GM23248 (cell line): Measurements from ENCODE around the gene ISCU. TPM values are rescaled to one million over a fixed set of nuclear protein-coding genes. Genes with fewer than 3 reads are reported as not detected.
"Not testable (repeated sequence)": the region's sequence is repeated elsewhere in the genome, so short reads cannot be mapped to it uniquely, and the experiment has no call there.

Experiments used
- DNase-seq: peaks from one replicate; pipeline ENCODE4 v3.0.0-alpha.2; 2015
- H2AFZ ChIP-seq: fragments of 200-600 bp; sonication (generic); 2 replicates; pipeline ENCODE4 v1.6.1; 2016; ENCODE audit warnings: antibody characterized with exemption
- H3F3A ChIP-seq: fragments of 200-600 bp; sonication (generic); 2 replicates; pipeline ENCODE4 v1.6.1; 2016; ENCODE audit warnings: mild to moderate bottlenecking, antibody characterized with exemption, mixed run types; ENCODE audit not compliant: insufficient read depth
- H3K27ac ChIP-seq: fragments of 200-600 bp; sonication (generic); 2 replicates; pipeline ENCODE4 v1.5.1; 2016; ENCODE audit warnings: mild to moderate bottlenecking
- H3K27me3 ChIP-seq: fragments of 200-600 bp; sonication (generic); replicated peaks from 2 replicates; pipeline ENCODE4 v1.6.1; 2016; ENCODE audit warnings: mild to moderate bottlenecking; ENCODE audit not compliant: insufficient read depth
- H3K36me3 ChIP-seq: fragments of 200-600 bp; sonication (generic); 2 replicates; pipeline ENCODE4 v1.6.1; 2016; ENCODE audit warnings: low read depth, mild to moderate bottlenecking
- H3K4me1 ChIP-seq: fragments of 200-600 bp; sonication (generic); 2 replicates; pipeline ENCODE4 v1.6.1; 2016; ENCODE audit warnings: mild to moderate bottlenecking; ENCODE audit not compliant: insufficient read depth
- H3K4me2 ChIP-seq: fragments of 200-600 bp; sonication (generic); one replicate; pipeline ENCODE4 v1.6.1; 2016; ENCODE audit warnings: mild to moderate bottlenecking; ENCODE audit not compliant: unreplicated experiment
- H3K4me3 ChIP-seq: fragments of 200-600 bp; sonication (generic); 2 replicates; pipeline ENCODE4 v1.5.1; 2016; ENCODE audit warnings: mild to moderate bottlenecking
- H3K79me2 ChIP-seq: fragments of 200-600 bp; sonication (generic); 2 replicates; pipeline ENCODE4 v1.6.1; 2016; ENCODE audit warnings: mild to moderate bottlenecking; ENCODE audit not compliant: insufficient read depth
- H3K9ac ChIP-seq: fragments of 200-600 bp; sonication (generic); 2 replicates; pipeline ENCODE4 v1.6.1; 2016; ENCODE audit warnings: mild to moderate bottlenecking
- H3K9me2 ChIP-seq: fragments of 200-600 bp; sonication (generic); 2 replicates; pipeline ENCODE4 v1.6.1; 2016; ENCODE audit warnings: mixed run types, mild to moderate bottlenecking, moderate library complexity; ENCODE audit not compliant: insufficient read depth
- H3K9me3 ChIP-seq: fragments of 200-600 bp; sonication (generic); one replicate; pipeline ENCODE4 v1.6.1; 2017; ENCODE audit warnings: low read depth
- H4K20me1 ChIP-seq: fragments of 200-600 bp; sonication (generic); 2 replicates; pipeline ENCODE4 v1.6.0; 2016; ENCODE audit not compliant: insufficient read depth
- EZH2 ChIP-seq: fragments of 200-600 bp; sonication (generic); IDR thresholded peaks from 2 replicates; pipeline ENCODE4 v1.6.1; 2018; ENCODE audit warnings: antibody characterized with exemption, mild to moderate bottlenecking; ENCODE audit not compliant: insufficient read depth, poor library complexity, severe bottlenecking
- EZH2phosphoT487 ChIP-seq: fragments of 200-600 bp; sonication (generic); IDR thresholded peaks from 2 replicates; pipeline ENCODE4 v1.6.1; 2018; ENCODE audit warnings: antibody characterized with exemption, moderate library complexity, mild to moderate bottlenecking, low read depth; ENCODE audit not compliant: insufficient read depth
- whole genome bisulfite sequencing, 2 experiments: methylation state at CpG; one replicate each; pipeline ENCODE4 v1.1.6; 2015 to 2017; ENCODE audit warnings: low lambda C conversion rate in 2 of 2, low coverage in 1 of 2; ENCODE audit errors: missing lambda C conversion rate in 2 of 2; 5-methylcytosine and 5-hydroxymethylcytosine counted together
- in situ Hi-C: fragments of 300-500 bp; cut with MboI; formaldehyde crosslinking; loops from 2 replicates; pipeline ENCODE4 v1.15.0; 2020
- polyA plus RNA-seq: library from polyadenylated mRNA; unstranded; fragments of >200 nt; fragmentation: Nextera tagmentation; extraction: Ambion mirVana; gene quantifications from 2 replicates; pipeline ENCODE4 v1.2.1, GENCODE V29; 2016
- total RNA-seq: library from RNA; depleted of rRNA; stranded (reverse); fragments of >200 nt; shearing (Covaris generic); gene quantifications from 2 replicates; pipeline ENCODE4 v1.2.3, GENCODE V29; 2014

Gene ISCU
- total and polyA plus RNA-seq, 2 experiments from 2014 or later: 159 to 237 TPM

DNA sequence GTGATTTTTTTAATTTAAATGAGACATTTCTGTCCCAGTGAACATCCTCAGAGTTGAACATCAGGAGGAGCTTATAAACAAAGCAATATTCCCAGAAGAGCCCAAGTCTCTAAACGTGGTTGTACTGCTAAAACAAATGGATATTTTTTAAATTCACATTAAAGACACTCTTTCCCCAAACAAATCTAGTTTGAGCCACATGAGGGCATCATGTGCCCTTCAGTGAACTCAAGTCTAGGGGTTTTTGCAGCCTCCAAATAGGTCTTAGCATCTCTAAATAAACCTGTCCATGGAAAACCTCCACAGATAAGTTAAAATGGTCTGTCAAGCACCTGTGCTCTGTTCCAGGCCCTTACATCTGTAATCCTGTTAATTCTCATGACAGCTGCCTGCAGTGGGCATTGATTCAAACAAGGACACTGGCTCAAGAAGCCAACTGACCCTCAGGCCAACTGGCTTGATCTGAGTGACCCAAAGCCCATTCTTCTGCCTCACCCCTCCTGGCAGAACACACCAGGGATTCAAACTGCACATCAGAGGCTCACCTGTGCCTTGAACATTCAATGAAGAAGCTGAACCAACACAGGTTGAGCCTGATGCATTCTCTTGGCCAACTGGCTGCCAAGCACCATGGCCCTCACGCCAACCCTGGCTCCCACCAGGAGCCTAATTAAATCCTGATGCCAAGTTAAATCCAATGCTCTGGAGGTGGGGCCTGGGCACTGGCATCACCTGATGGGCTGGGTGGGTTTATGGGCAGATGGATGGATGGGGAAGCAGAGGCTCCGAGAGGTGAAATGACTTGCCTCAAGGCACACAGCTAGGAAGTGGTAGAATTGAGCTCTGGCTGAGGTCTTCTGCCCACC, 8.6 kb downstream of the ISCU start:
- no peak overlapping the region for H2AFZ ChIP-seq
- H3K27me3 ChIP-seq: no peaks in the 10 kb centered on the region
- TF ChIP-seq EZH2 (no peak), EZH2phosphoT487 (no peak)
- H3K9ac ChIP-seq: no peak overlapping the region
- H3K4me3 ChIP-seq: no peak overlapping the region
- peaks cover 30% of the 10 kb centered on the region for H3F3A ChIP-seq
- no peaks in the 10 kb centered on the region for H3K79me2 ChIP-seq
- H3K9me2 ChIP-seq: no peaks in the 10 kb centered on the region
- no peak overlapping the region for H3K27ac ChIP-seq
- WGBS, 2 experiments: 54 to 64% methylated on average over 3 of the region's 3 CpGs
- H4K20me1 ChIP-seq: no peaks in the 10 kb centered on the region
- in situ Hi-C loops: loop anchor here (5.0 kb wide), 1 partner anchor 46 kb away; no protein-coding TSS in a partner anchor
- H3K36me3 ChIP-seq: peaks cover 13% of the 10 kb centered on the region
- no peaks in the 10 kb centered on the region for H3K9me3 ChIP-seq
- H3K4me1 ChIP-seq: peaks cover 3% of the 10 kb centered on the region
- H3K4me2 ChIP-seq: no peak overlapping the region
- DNase-seq: peak; percentile 77

DNA sequence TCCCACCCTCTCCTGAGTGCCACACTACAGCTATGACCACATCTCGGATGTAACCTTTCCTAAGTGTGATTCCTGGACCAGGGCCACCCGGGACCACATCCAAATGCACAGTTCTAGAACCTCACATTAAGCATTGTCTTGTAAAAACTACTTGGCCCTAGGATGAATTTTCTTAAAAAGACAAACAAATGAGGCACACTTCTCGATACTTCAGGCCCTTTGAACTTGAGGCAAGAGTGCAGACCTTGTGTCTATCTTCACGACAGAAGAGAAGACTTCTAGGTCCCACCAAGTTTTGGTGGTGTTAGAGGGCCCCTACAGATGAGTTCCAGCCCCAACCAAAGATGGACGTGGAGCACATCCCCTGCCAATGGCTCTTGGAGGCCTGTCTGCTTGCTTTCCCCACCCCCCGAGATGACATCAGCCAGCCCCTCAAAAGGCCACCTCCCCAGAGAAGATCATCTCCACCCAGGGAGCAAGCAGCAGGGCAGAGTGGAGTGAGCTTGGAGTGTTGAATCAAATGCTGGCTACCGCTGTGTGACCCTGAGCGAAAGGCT, 9.3 kb downstream of the ISCU start:
- Histone ChIP-seq H3K9me3 (no peaks in the 10 kb centered on the region), H3K9ac (no peak overlapping the region), H3K4me1 (no peaks in the 10 kb centered on the region), H3K27ac (no peak overlapping the region), H3K4me3 (no peak overlapping the region), H4K20me1 (no peaks in the 10 kb centered on the region), H3K79me2 (no peaks in the 10 kb centered on the region), H3F3A (peaks cover 35% of the 10 kb centered on the region), H3K4me2 (no peak overlapping the region), H3K36me3 (peaks cover 11% of the 10 kb centered on the region), H2AFZ (no peak overlapping the region), H3K9me2 (no peaks in the 10 kb centered on the region), H3K27me3 (no peaks in the 10 kb centered on the region)
- in situ Hi-C loops: loop anchor here (5.0 kb wide), 1 partner anchor 46 kb away; no protein-coding TSS in a partner anchor
- whole genome bisulfite sequencing, 2 experiments: 75 to 84% methylated on average over 8 of the region's 8 CpGs
- no peak for DNase-seq
- TF ChIP-seq EZH2phosphoT487 (no peak), EZH2 (no peak)

DNA sequence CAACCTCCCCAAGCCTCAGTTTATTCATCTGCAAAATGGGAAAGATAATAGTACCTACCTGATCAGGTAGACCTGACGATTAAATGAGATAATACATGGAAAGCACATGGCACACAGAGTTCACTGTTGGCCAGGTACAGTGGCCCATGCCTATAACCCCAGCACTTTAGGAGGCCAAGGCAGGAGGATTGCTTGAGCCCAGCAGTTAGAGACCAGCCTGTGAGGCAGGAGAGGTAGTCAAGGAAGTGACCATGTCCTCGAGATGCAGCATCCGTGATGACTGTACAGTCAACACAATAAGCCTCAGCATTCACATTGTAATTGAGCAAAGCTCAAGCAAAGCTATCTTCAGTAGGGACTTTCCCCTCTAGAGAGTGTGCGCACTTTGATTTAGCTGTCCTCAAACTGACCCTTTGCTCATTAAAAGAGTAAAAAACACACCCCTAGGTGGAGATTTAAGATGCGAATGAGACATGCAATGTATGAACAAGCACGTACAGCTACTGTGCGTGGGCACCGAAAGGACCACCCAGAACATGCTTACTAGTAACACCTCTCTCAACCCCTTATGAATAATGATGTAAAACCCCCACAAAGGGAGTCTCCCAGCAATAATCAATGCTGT, 9.9 kb downstream of the ISCU start:
- no peak overlapping the region for H3K27ac ChIP-seq
- no peak overlapping the region for H2AFZ ChIP-seq
- in situ Hi-C loops: loop anchor here (5.0 kb wide), 1 partner anchor 45 kb away; no protein-coding TSS in a partner anchor
- H3K27me3 ChIP-seq: no peaks in the 10 kb centered on the region
- no peaks in the 10 kb centered on the region for H3K9me3 ChIP-seq
- TF ChIP-seq EZH2 (no peak), EZH2phosphoT487 (no peak)
- H4K20me1 ChIP-seq: no peaks in the 10 kb centered on the region
- H3K9ac ChIP-seq: no peak overlapping the region
- H3K9me2 ChIP-seq: no peaks in the 10 kb centered on the region
- WGBS, 2 experiments: 90 to 92% methylated on average over 8 of the region's 8 CpGs
- no peak overlapping the region for H3K4me3 ChIP-seq
- H3F3A ChIP-seq: peaks cover 30% of the 10 kb centered on the region
- no peaks in the 10 kb centered on the region for H3K79me2 ChIP-seq
- DNase-seq: no peak
- no peaks in the 10 kb centered on the region for H3K4me1 ChIP-seq
- H3K36me3 ChIP-seq: peaks cover 5% of the 10 kb centered on the region
- no peak overlapping the region for H3K4me2 ChIP-seq

DNA sequence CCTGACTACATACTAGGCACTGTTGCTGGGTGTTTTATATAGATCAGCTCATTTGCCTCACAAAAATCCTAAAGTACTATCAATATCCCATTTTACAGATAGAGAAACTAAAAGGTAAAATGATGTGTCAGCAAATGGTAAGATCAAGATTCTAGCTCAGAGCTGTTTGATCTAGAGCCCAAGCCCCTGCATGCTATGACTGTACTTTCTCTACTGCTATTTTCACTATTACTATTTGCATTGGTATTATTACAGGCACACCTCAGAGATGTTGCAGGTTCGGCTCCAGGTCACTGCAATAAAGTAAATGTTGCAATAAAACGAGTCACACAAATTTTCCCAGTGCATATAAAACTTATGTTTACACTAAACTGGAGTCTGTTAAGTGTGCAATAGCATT, 10.9 kb downstream of the ISCU start:
- WGBS, 2 experiments: 45 to 52% methylated on average over 2 of the region's 2 CpGs
- Histone ChIP-seq H3K9ac (no peak overlapping the region), H3K27me3 (no peaks in the 10 kb centered on the region), H3K9me3 (no peaks in the 10 kb centered on the region), H3K9me2 (no peaks in the 10 kb centered on the region), H3K4me3 (no peak overlapping the region), H2AFZ (no peak overlapping the region), H3K36me3 (no peaks in the 10 kb centered on the region), H3K4me1 (no peaks in the 10 kb centered on the region), H3F3A (peaks cover 20% of the 10 kb centered on the region), H3K79me2 (no peaks in the 10 kb centered on the region), H3K4me2 (no peak overlapping the region), H3K27ac (no peak overlapping the region), H4K20me1 (no peaks in the 10 kb centered on the region)
- in situ Hi-C loops: loop anchor here (5.0 kb wide), 1 partner anchor 44 kb away; no protein-coding TSS in a partner anchor
- TF ChIP-seq EZH2phosphoT487 (no peak), EZH2 (no peak)
- peak; percentile 45 for DNase-seq

DNA sequence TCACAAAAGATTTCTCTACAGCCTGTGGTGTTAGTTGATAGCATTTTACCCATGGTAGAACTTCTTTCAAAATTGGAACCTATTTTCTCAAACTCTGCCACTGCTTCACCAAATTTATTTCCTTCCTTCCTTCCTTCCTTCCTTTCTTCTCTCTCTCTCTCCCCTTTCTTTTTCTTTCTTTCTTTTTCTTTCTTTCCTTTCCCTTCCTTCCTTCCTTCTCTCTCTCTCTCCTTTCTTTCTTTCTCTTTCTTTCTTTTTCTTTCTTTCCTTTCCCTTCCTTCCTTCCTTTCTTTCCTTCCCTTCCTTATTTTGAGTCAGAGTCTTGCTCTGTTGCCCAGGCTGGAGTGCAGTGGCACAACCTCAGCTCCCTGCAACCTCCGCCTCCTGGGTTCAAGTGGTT, 11.9 kb downstream of the ISCU start:
- in situ Hi-C loops: loop anchor here (5.0 kb wide), 1 partner anchor 43 kb away; no protein-coding TSS in a partner anchor
- H3K9me3 ChIP-seq: not testable (repeated sequence)

More for the DNA sequence above, 11.9 kb downstream of the ISCU start:
- H3K27me3 ChIP-seq, H3K27ac ChIP-seq, DNase-seq, H3K4me3 ChIP-seq, H2AFZ ChIP-seq, H4K20me1 ChIP-seq, H3K9ac ChIP-seq, H3K4me1 ChIP-seq, H3K4me2 ChIP-seq, H3K9me2 ChIP-seq, H3K36me3 ChIP-seq, H3K79me2 ChIP-seq: not testable (repeated sequence)
- 88 to 100% methylated on average over 1 of the region's 1 CpG for WGBS, 2 experiments
- H3F3A ChIP-seq: peaks cover 13% of the 10 kb centered on the region
